GM12891 (cell line): Measurements from ENCODE around the gene BMI1.

Source experiments
- POLR2A ChIP-seq: IDR thresholded peaks from 2 replicates; pipeline ENCODE4 v1.6.1; 2011; ENCODE audit warnings: low read depth, low read length, control low read depth
- POLR2AphosphoS5 ChIP-seq: IDR thresholded peaks from 2 replicates; pipeline ENCODE4 v1.6.1; 2011; ENCODE audit warnings: low read depth, low read length, control low read depth
- POU2F2 ChIP-seq: IDR thresholded peaks from 2 replicates; pipeline ENCODE4 v1.6.1; 2011; ENCODE audit warnings: low read depth, mild to moderate bottlenecking, control low read depth, low read length, moderate library complexity
- SPI1 ChIP-seq: IDR thresholded peaks from 2 replicates; pipeline ENCODE4 v1.6.1; 2011; ENCODE audit warnings: low read depth, low read length, control low read depth

- TF ChIP-seq SPI1 (no peak), POLR2A (no peak), POLR2AphosphoS5 (no peak), POU2F2 (no peak)
Measured at GRCh38 chr10:22346096-22346661, 25.3 kb downstream of the BMI1 start.
